Muscle layer of duodenum (tissue), 2 donors: ENCODE data around the gene PARP16.

Experiments
- H3K27ac ChIP-seq: one replicate; pipeline ENCODE4 v1.7.0; 2013; ENCODE audit warnings: mild to moderate bottlenecking, low read length
- H3K27me3 ChIP-seq: one replicate; pipeline ENCODE4 v1.7.0; 2013; ENCODE audit warnings: low read depth, mild to moderate bottlenecking, control low read depth, low read length
- H3K36me3 ChIP-seq, 2 donors: one replicate each; pipeline ENCODE4 v1.7.0; 2013; ENCODE audit warnings: low read length in 2 of 2, control low read depth in 1 of 2, mild to moderate bottlenecking in 1 of 2; ENCODE audit not compliant: insufficient read depth in 2 of 2, control insufficient read depth in 1 of 2
- H3K4me1 ChIP-seq, 2 donors: one replicate each; pipeline ENCODE4 v1.7.0; 2013; ENCODE audit warnings: low read length in 2 of 2, mild to moderate bottlenecking in 2 of 2, control low read depth in 1 of 2, moderate library complexity in 1 of 2; ENCODE audit not compliant: insufficient read depth in 2 of 2, control insufficient read depth in 1 of 2
- H3K4me3 ChIP-seq, 2 donors: one replicate each; pipeline ENCODE4 v1.7.0; 2013; ENCODE audit warnings: low read length in 2 of 2, low read depth in 1 of 2, mild to moderate bottlenecking in 1 of 2
- H3K9me3 ChIP-seq, 2 donors: one replicate each; pipeline ENCODE4 v1.7.0; 2013; ENCODE audit warnings: low read length in 2 of 2, control low read depth in 1 of 2, mild to moderate bottlenecking in 1 of 2; ENCODE audit not compliant: control insufficient read depth in 1 of 2
- donor health status: healthy.

Gene PARP16, protein sequence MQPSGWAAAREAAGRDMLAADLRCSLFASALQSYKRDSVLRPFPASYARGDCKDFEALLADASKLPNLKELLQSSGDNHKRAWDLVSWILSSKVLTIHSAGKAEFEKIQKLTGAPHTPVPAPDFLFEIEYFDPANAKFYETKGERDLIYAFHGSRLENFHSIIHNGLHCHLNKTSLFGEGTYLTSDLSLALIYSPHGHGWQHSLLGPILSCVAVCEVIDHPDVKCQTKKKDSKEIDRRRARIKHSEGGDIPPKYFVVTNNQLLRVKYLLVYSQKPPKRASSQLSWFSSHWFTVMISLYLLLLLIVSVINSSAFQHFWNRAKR

GRCh38 chr15:65286704-65287519 lies at the start of gene PARP16:
TSS of gene PARP16 (minus strand) at chr15:65286883. CDS start at chr15:65286426, 457 bp downstream.
- Histone ChIP-seq H3K4me1 (peaks cover 3 to 16% of the 10 kb centered on the region in 2 donors), H3K27ac (peak within 1 kb of the TSS; percentile 14), H3K9me3 (no peaks in the 10 kb centered on the region), H3K4me3 (peak within 1 kb of the TSS; percentile 72 to 83), H3K36me3 (no peaks in the 10 kb centered on the region), H3K27me3 (no peaks in the 10 kb centered on the region)

- Histone ChIP-seq H3K27ac (no peak overlapping the region), H3K27me3 (no peaks in the 10 kb centered on the region), H3K4me1 (no peaks in the 10 kb centered on the region), H3K36me3 (no peaks in the 10 kb centered on the region), H3K4me3 (no peak overlapping the region), H3K9me3 (no peaks in the 10 kb centered on the region)
Measured at GRCh38 chr15:65335278-65336055, 48.8 kb upstream of the PARP16 start.

- Histone ChIP-seq H3K27me3 (no peaks in the 10 kb centered on the region), H3K4me3 (no peak overlapping the region), H3K9me3 (no peaks in the 10 kb centered on the region), H3K36me3 (no peaks in the 10 kb centered on the region), H3K27ac (no peak overlapping the region), H3K4me1 (no peaks in the 10 kb centered on the region)
Measured at GRCh38 chr15:65334586-65335231, 48.0 kb upstream of the PARP16 start.

DNA sequence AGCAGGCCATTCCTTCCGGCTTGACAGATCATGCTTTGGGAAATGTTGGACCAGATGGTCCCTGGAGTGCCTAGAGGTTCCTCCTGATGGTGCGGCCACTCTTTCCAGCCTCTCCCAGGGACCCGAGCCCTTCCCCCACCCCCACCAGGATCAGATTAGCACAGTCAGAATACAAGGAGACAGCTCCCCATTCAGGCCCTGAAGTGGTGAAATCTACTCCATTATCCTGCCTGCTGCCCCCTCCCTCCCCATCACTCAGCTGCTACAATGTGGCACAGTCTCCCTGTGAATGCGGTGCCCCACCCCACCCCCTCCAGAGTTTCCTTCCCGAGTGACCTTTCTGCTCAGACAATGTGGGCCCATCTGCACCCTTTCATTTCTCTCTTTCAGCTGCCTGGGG lies 47.2 kb upstream of the PARP16 start:
- no peak overlapping the region for H3K4me3 ChIP-seq
- H3K9me3 ChIP-seq = no peaks in the 10 kb centered on the region
- no peaks in the 10 kb centered on the region for H3K36me3 ChIP-seq
- H3K27ac ChIP-seq = no peak overlapping the region
- H3K4me1 ChIP-seq = no peaks in the 10 kb centered on the region
- no peaks in the 10 kb centered on the region for H3K27me3 ChIP-seq

DNA sequence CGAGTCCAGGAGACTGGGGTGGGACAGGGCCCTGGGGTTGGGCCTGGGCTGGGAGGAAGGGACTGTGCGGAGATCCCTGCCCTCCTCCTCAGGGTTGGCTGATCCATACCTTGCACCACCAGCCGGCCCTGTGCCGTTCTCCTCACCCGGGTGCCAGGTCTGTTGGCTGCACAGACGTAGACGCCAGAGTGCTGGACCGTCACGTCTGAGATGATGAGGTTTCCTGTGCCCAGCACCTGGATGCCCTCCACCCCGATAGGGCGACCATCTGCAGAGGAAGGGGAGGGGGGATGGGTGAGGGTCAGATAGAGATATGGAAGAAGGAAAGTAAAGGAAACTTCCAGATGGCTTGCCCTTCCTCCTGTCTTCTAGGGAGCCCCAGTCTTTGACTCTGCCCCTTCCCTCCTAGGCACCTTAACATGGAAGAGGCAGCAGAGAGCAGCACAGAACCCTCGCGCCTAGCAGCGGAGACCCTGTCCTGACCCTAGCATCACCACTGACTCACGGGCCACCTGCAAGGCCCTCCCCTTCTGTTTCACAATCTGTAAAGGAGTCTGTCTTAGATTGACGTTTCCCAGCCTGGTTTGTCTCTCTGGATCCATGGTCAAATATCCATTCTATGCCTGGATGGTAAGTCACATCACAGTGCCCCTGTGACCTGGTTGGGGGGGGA lies 46.6 kb upstream of the PARP16 start:
- Histone ChIP-seq H3K4me3 (no peak overlapping the region), H3K9me3 (no peaks in the 10 kb centered on the region), H3K27me3 (no peaks in the 10 kb centered on the region), H3K4me1 (no peaks in the 10 kb centered on the region), H3K36me3 (no peaks in the 10 kb centered on the region), H3K27ac (no peak overlapping the region)

DNA sequence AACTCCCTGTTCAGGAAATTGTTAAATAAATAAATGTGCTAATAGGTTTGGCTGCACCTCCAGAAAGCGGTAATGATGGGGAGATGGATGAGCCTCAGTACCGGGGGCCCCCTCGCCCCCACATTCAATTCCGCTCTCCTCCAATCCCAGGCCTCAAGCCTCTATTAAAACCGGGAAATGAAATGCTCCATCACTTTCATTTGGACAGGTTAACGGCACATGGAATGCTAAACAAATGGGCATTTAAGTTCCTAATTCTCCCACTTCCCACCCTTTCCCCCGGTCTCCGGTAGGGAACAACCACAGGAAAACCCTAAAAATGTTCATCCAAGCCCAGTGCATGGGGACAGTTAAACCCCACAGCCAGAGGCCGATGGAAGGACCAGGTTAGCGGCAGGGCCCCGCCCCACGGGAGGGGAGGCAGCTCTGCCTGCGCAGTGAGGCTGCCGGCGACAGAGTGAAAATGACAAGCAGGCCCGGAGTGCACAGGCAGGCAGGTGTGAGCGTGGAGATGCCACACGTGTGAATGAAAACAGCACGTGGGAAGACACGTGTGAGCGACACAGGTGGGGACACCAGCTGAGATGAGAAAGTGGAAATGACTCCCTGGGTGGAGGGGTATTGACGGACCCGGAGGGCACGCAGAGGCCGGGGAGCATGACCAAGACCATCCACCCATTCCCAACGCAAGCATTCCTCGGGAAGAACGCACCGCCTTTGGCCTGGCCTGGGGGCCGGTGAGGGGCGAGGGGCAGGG lies 45.9 kb upstream of the PARP16 start:
- Histone ChIP-seq H3K27ac (no peak overlapping the region), H3K9me3 (no peaks in the 10 kb centered on the region), H3K4me3 (no peak overlapping the region), H3K4me1 (no peaks in the 10 kb centered on the region), H3K27me3 (no peaks in the 10 kb centered on the region), H3K36me3 (no peaks in the 10 kb centered on the region)

- no peaks in the 10 kb centered on the region for H3K4me1 ChIP-seq
- no peaks in the 10 kb centered on the region for H3K9me3 ChIP-seq
- H3K27ac ChIP-seq = no peak overlapping the region
- no peaks in the 10 kb centered on the region for H3K27me3 ChIP-seq
- H3K4me3 ChIP-seq = no peak overlapping the region
- H3K36me3 ChIP-seq = no peaks in the 10 kb centered on the region
Measured at GRCh38 chr15:65331811-65332210, 45.1 kb upstream of the PARP16 start.

DNA sequence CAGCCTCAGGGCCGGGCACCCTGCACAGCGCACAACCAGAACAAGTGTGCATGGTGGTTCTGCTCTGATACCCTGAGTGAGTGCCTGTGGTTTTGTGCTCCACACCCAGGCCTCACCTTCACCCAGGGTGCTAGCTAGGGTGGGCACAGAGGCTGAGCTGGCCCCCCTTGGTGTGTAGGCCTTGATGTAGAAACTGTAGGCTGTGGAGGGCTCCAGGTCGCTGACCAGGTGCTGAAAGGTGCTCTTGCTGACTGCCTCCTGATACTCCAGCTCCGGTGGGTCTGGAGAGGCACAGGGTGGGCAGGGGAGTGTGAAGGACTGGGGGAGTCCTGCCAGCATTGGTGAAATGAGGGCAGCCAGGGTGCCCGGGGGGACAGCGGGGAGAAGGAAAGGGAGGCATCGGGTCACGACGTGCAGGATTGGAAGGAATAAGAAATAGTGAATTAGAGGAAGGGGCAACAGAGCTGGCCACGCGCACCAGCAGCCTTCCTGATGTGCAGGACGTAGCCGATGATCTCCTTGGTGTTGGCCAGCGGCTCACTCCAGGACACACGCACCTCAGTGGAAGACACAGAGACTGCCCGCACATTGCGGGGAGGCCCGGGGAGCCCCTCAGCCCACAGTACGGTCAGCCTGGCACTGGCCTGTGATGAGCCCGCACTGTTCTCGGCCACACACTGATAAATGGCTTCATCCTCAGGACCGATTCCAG lies 44.4 kb upstream of the PARP16 start:
- Histone ChIP-seq H3K36me3 (no peaks in the 10 kb centered on the region), H3K4me1 (peaks cover 0 to 5% of the 10 kb centered on the region in 2 donors)

DNA sequence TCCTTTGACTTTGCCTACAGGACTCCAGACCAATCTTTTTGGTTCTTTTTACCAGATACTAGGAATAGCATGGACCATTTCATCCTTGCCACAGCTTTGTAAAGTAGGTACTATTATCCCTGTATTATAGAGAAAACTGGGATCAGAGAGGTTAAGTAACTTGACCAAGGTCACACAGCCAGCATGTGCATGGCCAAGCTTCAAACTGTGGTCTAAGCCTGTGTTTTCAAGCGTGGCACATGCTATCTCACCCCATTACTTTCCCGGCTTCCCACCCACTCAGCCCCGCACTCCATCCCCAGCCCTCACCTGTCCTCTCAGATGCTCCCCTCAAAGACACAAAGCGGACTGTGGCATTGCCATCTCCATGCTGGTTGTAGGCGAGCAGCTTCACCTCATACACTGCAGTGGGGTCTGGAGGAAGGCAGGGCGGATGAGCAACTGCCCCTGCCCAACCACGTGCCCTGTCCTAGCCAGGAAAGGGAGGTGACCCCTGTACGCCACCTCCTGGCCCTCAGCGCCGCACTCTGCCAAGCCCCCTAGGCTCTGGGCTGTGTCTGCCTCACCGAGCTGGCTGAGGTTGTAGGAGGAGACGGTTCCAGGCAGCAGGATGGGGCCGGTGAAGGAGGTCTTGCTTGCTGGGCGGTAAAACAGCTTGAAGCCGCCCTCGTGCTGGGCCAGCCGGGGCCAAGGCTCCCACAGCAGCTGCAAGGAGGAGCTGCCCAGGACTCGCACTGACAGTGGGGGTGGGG lies 43.5 kb upstream of the PARP16 start:
- Histone ChIP-seq H3K36me3 (no peaks in the 10 kb centered on the region), H3K27me3 (no peaks in the 10 kb centered on the region), H3K4me3 (no peak overlapping the region), H3K27ac (no peak overlapping the region), H3K4me1 (peaks cover 0 to 7% of the 10 kb centered on the region in 2 donors), H3K9me3 (no peaks in the 10 kb centered on the region)

More for the DNA sequence above, 44.4 kb upstream of the PARP16 start:
- Histone ChIP-seq H3K9me3 (no peaks in the 10 kb centered on the region), H3K4me3 (no peak overlapping the region), H3K27ac (no peak overlapping the region), H3K27me3 (no peaks in the 10 kb centered on the region)
